OCI-LY7 (cell line): ENCODE results near the gene GLMP. TPM values are rescaled to one million over a fixed set of nuclear protein-coding genes. Genes with fewer than 3 reads are reported as not detected.

Experiments used
- Bru-seq: library from RNA; stranded (reverse); fragments of 400-500 nt; gene quantifications from one replicate; lab custom pipeline; 2021; lab: Mats Ljungman, UMichigan
- BruChase-seq, 2 experiments: library from RNA; stranded (reverse); fragments of 400-500 nt; gene quantifications; one replicate each; lab custom pipeline; 2021; lab: Mats Ljungman, UMichigan
- BruUV-seq: library from RNA; stranded (reverse); fragments of 400-500 nt; replicated peaks from 2 replicates; lab custom pipeline; 2021; lab: Mats Ljungman, UMichigan
- CTCF ChIA-PET: fragments of 300-600 bp; sonication (Branson Sonifier 250); formaldehyde crosslinking; loops from one replicate; lab custom pipeline; 2022; ENCODE audit warnings: antibody characterized with exemption; ENCODE audit not compliant: unreplicated experiment; lab: Charles Lee
- POLR2A ChIA-PET: fragments of 300-600 bp; sonication (Branson Sonifier 250); formaldehyde crosslinking; loops from one replicate; lab custom pipeline; 2022; ENCODE audit warnings: antibody characterized with exemption; lab: Charles Lee
- DNase-seq: peaks from one replicate; pipeline ENCODE4 v3.0.0-alpha.2; 2015; ENCODE audit warnings: low spot score
- H2AFZ ChIP-seq: fragments of 200-600 bp; sonication (generic), shearing (Covaris generic); 2 replicates; pipeline ENCODE4 v1.6.1; 2014; ENCODE audit warnings: mild to moderate bottlenecking, antibody characterized with exemption, low read length, moderate library complexity
- H3K27ac ChIP-seq: fragments of 200-600 bp; sonication (generic); 2 replicates; pipeline ENCODE4 v1.5.1; 2014; ENCODE audit warnings: mixed run types, low read depth, mild to moderate bottlenecking, moderate library complexity, low read length, inconsistent platforms; ENCODE audit not compliant: poor library complexity, severe bottlenecking
- H3K36me3 ChIP-seq: fragments of 200-600 bp; sonication (generic); 2 replicates; pipeline ENCODE4 v1.6.1; 2014; ENCODE audit warnings: mild to moderate bottlenecking, antibody characterized with exemption, low read length, moderate library complexity, mixed read lengths; ENCODE audit not compliant: insufficient read depth
- H3K4me1 ChIP-seq: fragments of 200-600 bp; sonication (generic); 2 replicates; pipeline ENCODE4 v1.5.1; 2014; ENCODE audit warnings: mild to moderate bottlenecking, low read length; ENCODE audit not compliant: insufficient read depth, poor library complexity, severe bottlenecking
- H3K4me2 ChIP-seq: fragments of 200-600 bp; sonication (generic); 2 replicates; pipeline ENCODE4 v1.6.1; 2014; ENCODE audit warnings: mild to moderate bottlenecking, low read length
- H3K4me3 ChIP-seq: fragments of 200-600 bp; sonication (generic); 2 replicates; pipeline ENCODE4 v1.5.1; 2014; ENCODE audit warnings: mild to moderate bottlenecking, low read depth, low read length; ENCODE audit not compliant: poor library complexity, severe bottlenecking
- H3K79me2 ChIP-seq: fragments of 200-600 bp; sonication (generic); 2 replicates; pipeline ENCODE4 v1.6.1; 2016; ENCODE audit warnings: low read depth, mild to moderate bottlenecking, low read length, moderate library complexity, mixed read lengths; ENCODE audit not compliant: insufficient read depth
- H3K9me2 ChIP-seq: fragments of 200-600 bp; sonication (generic); 2 replicates; pipeline ENCODE4 v1.6.1; 2016; ENCODE audit warnings: mild to moderate bottlenecking, low read length, mixed read lengths; ENCODE audit not compliant: insufficient read depth
- H3K9me3 ChIP-seq: fragments of 200-600 bp; sonication (generic); 2 replicates; pipeline ENCODE4 v1.6.1; 2014; ENCODE audit warnings: mild to moderate bottlenecking, mixed run types, low read length, mixed read lengths
- H4K20me1 ChIP-seq: fragments of 200-600 bp; sonication (generic); 2 replicates; pipeline ENCODE4 v1.6.1; 2014; ENCODE audit warnings: mild to moderate bottlenecking, antibody characterized with exemption, low read length, moderate library complexity, mixed read lengths; ENCODE audit not compliant: insufficient read depth
- CTCF ChIP-seq: fragments of 200-600 bp; sonication (generic); conservative IDR thresholded peaks from 2 replicates; pipeline ENCODE4 v1.5.1; 2014; ENCODE audit warnings: mild to moderate bottlenecking, antibody characterized with exemption, low read length, moderate library complexity, mixed read lengths
- EZH2phosphoT487 ChIP-seq: fragments of 200-600 bp; sonication (generic); IDR thresholded peaks from 2 replicates; pipeline ENCODE4 v1.6.1; 2018; ENCODE audit warnings: low read depth, borderline replicate concordance, mild to moderate bottlenecking, mixed run types, antibody characterized with exemption, low read length, moderate library complexity, mixed read lengths
- intact Hi-C: fragments of 100-400 bp; cut with micrococcal nuclease; formaldehyde crosslinking; loops from one replicate; pipeline ENCODE4 v1.10.0; 2022; ENCODE audit not compliant: unreplicated experiment
- long read RNA-seq: library from polyadenylated mRNA; stranded (forward); transcript quantifications from one replicate; pipeline ENCODE4 v2.0.0, GENCODE V29; 2022
- total RNA-seq, 2 experiments: library from RNA; depleted of rRNA in 1 of 2; stranded (reverse); fragments of >200 nt in 1 of 2; shearing (Covaris generic) in 1 of 2; gene quantifications; 2 replicates each; pipeline ENCODE4 v1.2.3, GENCODE V29; 2014 to 2022

The GLMP gene
- total RNA-seq (2014; rRNA removed; shearing (Covaris generic)) (0.60 TPM in 1 of 2 replicates, not detected in the other), total RNA-seq (2022) (4.9 and 8.0 TPM in 2 replicates), Bru-seq, nascent RNA (percentile 35 among the genes with signal in this experiment), BruChase-seq, experiment 1, labeled RNA remaining after a 6-hour chase (percentile 46 among the genes with signal in this experiment), BruChase-seq, experiment 2, labeled RNA remaining after a 2-hour chase (percentile 48 among the genes with signal in this experiment)
- long read RNA-seq, transcript GLMP-201 (6 exons, 1,604 nt), result major isoform, 5 of 8 reads
- long read RNA-seq, partial matches to known transcripts, result 1 of 8 reads
- long read RNA-seq, other reads (novel, unspliced or antisense), result 2 of 8 reads

- Histone ChIP-seq H3K9me2 (no peaks in the 10 kb centered on the region), H3K4me2 (peak within 1 kb of the TSS; percentile 54; the same call in 1 of the 2 replicates), H3K36me3 (no peaks in the 10 kb centered on the region), H3K9me3 (no peaks in the 10 kb centered on the region), H4K20me1 (no peaks in the 10 kb centered on the region), H3K27ac (no peak within 1 kb of the TSS), H3K79me2 (no peaks in the 10 kb centered on the region), H3K4me1 (no peaks in the 10 kb centered on the region), H3K4me3 (no peak within 1 kb of the TSS), H2AFZ (no peak within 1 kb of the TSS; the same call in 1 of the 2 replicates)
- BruUV-seq, result no TSS peak
- CTCF ChIA-PET, result no interaction called here
- POLR2A ChIA-PET, result interaction anchor here (0.7 kb wide), 1 partner anchor 36 kb away, joined by 3 read pairs; no protein-coding TSS in a partner anchor
- DNase-seq, result no peak
- intact Hi-C loops, result no loop called here
- no peak for TF ChIP-seq CTCF
- TF ChIP-seq EZH2phosphoT487, result no peak
These were observed at the start of gene GLMP for GRCh38 chr1:156295391-156295947. Gene GLMP (minus strand): TSS chr1:156295679. CDS start chr1:156295645, 34 bp downstream.

- no peak overlapping the region for H3K4me2 ChIP-seq
- H3K9me2 ChIP-seq, result no peaks in the 10 kb centered on the region
- H3K36me3 ChIP-seq, result no peaks in the 10 kb centered on the region
- ChIA-PET CTCF (no interaction called here), POLR2A (interaction anchor here (1.1 kb wide), 1 partner anchor 102 kb away, joined by 3 read pairs; no protein-coding TSS in a partner anchor)
- no peaks in the 10 kb centered on the region for H3K4me1 ChIP-seq
- H4K20me1 ChIP-seq, result no peaks in the 10 kb centered on the region
- no peak overlapping the region for H3K4me3 ChIP-seq
- BruUV-seq, result no TSS peak
- H3K27ac ChIP-seq, result no peak overlapping the region
- no peak for TF ChIP-seq CTCF
- no peak for TF ChIP-seq EZH2phosphoT487
- no peak overlapping the region for H2AFZ ChIP-seq
- intact Hi-C loops, result no loop called here
- H3K9me3 ChIP-seq, result no peaks in the 10 kb centered on the region
- DNase-seq, result no peak
- peaks cover under 1% of the 10 kb centered on the region; the same call in 1 of the 2 replicates for H3K79me2 ChIP-seq
These were observed 48.9 kb upstream of the GLMP start for GRCh38 chr1:156344409-156344808.
